OCI-LY3 (cell line): Measurements from ENCODE around the gene RASL12.
"Not testable (repeated sequence)": the region's sequence is repeated elsewhere in the genome, so short reads cannot be mapped to it uniquely, and the experiment has no call there.

Experiments used
- H2AFZ ChIP-seq: fragments of 200-600, 300-600 bp; shearing (Covaris generic); 2 replicates; pipeline ENCODE4 v1.6.0; 2014; ENCODE audit warnings: antibody characterized with exemption, low read depth, low read length
- H3K27ac ChIP-seq: fragments of 200-600, 300-600 bp; sonication (generic); 2 replicates; pipeline ENCODE4 v1.5.1; 2014; ENCODE audit warnings: mild to moderate bottlenecking, low read length, moderate library complexity, mixed read lengths
- H3K27me3 ChIP-seq: fragments of 200-600, 300-600 bp; sonication (generic); 2 replicates; pipeline ENCODE4 v1.6.1; 2014; ENCODE audit warnings: low read depth, low read length, mixed read lengths
- H3K36me3 ChIP-seq: fragments of 200-600, 300-600 bp; sonication (generic); replicated peaks from 2 replicates; pipeline ENCODE3; 2014; ENCODE audit warnings: low read depth, low read length, mixed read lengths
- H3K4me1 ChIP-seq: fragments of 300-600, 200-600 bp; sonication (generic); 2 replicates; pipeline ENCODE4 v1.6.1; 2014; ENCODE audit warnings: low read length, mixed read lengths
- H3K4me2 ChIP-seq: fragments of 200-600, 300-600 bp; sonication (generic); 2 replicates; pipeline ENCODE4 v1.6.1; 2014; ENCODE audit warnings: low read length, mixed read lengths
- H3K4me3 ChIP-seq: fragments of 300-600, 200-600 bp; sonication (generic); 2 replicates; pipeline ENCODE4 v1.5.1; 2014; ENCODE audit warnings: antibody characterized with exemption, mild to moderate bottlenecking, low read length, moderate library complexity
- H3K79me2 ChIP-seq: fragments of 300-600, 200-600 bp; shearing (Covaris generic); 2 replicates; pipeline ENCODE4 v1.6.1; 2014; ENCODE audit warnings: mild to moderate bottlenecking, low read length, mixed read lengths
- H3K9ac ChIP-seq: fragments of 300-600, 200-600 bp; shearing (Covaris generic); 2 replicates; pipeline ENCODE4 v1.6.0; 2014; ENCODE audit warnings: mild to moderate bottlenecking, low read length, moderate library complexity
- H3K9me3 ChIP-seq: fragments of 200-600, 300-600 bp; shearing (Covaris generic); 2 replicates; pipeline ENCODE4 v1.6.1; 2014; ENCODE audit warnings: low read length, mixed read lengths; ENCODE audit not compliant: insufficient read depth
- H4K20me1 ChIP-seq: fragments of 200-600, 300-600 bp; sonication (generic); 2 replicates; pipeline ENCODE4 v1.6.1; 2016; ENCODE audit warnings: low read length, mixed read lengths; ENCODE audit not compliant: insufficient read depth
- CTCF ChIP-seq: fragments of 200-600, 300-600 bp; sonication (generic); IDR thresholded peaks from 2 replicates; pipeline ENCODE4 v1.5.1; 2014; ENCODE audit warnings: antibody characterized with exemption, low read length, low read depth
- EZH2phosphoT487 ChIP-seq: fragments of 200-600 bp; shearing (Covaris generic); IDR thresholded peaks from 2 replicates; pipeline ENCODE4 v1.6.1; 2018; ENCODE audit warnings: antibody characterized with exemption, mixed run types, low read depth

The RASL12 gene

DNA sequence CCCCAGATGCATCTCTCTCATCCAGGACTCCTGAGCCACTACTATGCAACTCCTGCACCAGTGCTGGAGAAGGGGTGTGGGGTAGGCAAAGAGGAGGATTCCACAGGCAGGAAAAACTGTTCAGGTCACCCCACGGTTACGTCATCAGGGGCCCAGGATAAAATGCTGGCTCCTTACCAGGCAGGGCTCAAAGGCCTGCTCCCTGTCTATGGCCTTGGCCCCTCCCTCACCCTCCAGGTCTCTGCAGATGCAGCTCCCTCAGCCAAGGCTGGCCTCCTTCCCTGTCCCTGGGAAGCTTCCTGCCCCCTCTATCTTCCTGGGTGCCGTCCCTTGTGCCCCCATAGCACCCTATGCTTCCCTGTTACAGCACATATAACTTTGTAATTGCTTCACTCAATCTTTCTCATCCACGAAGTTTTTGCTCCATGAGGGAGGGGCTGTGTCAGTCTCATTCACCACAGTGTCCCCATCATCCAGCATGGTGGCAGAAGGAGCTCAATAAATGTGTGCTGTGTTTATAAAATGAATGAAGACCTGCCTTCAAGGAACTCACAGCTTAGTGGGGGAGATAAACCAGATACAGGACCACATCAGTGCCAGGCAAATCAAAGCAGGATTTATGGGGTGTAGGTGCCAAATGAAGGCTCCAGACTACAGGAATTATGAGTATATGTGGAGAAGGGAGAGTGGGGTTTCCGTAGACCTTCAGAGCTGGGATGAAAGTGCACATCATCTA lies 27.4 kb upstream of the RASL12 start:
- H3K4me3 ChIP-seq = no peak overlapping the region

GRCh38 chr15:65094294-65094995 lies 26.7 kb upstream of the RASL12 start:
- Histone ChIP-seq H3K4me3 (no peak overlapping the region), H3K27me3 (no peaks in the 10 kb centered on the region)
- TF ChIP-seq EZH2phosphoT487 = no peak
- TF ChIP-seq CTCF = no peak

More for the DNA sequence above, 27.4 kb upstream of the RASL12 start:
- peaks cover 13% of the 10 kb centered on the region for H3K36me3 ChIP-seq
- no peak overlapping the region for H2AFZ ChIP-seq
- no peak for TF ChIP-seq EZH2phosphoT487
- TF ChIP-seq CTCF = no peak
- no peaks in the 10 kb centered on the region for H3K9me3 ChIP-seq
- H3K79me2 ChIP-seq = no peaks in the 10 kb centered on the region
- H3K4me2 ChIP-seq = no peak overlapping the region
- no peaks in the 10 kb centered on the region for H4K20me1 ChIP-seq
- no peak overlapping the region for H3K27ac ChIP-seq
- H3K4me1 ChIP-seq = no peaks in the 10 kb centered on the region
- H3K9ac ChIP-seq = no peak overlapping the region
- H3K27me3 ChIP-seq = no peaks in the 10 kb centered on the region

DNA sequence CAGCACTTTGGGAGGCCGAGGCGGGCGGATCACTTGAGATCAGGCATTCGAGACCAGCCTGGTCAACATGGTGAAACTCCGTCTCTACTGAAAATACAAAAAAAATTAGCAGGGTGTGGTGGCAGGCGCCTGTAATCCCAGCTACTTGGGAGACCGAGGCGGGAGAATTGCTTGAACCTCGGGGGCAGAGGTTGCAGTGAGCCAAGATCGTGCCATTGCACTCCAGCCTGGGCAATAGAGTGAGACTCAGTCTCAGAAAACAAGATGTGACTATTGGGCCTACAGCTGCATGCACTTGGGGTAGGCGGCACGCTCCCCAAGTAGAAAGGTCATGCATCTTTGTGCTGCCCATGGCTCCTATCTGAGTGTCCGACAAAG lies 26.0 kb upstream of the RASL12 start:
- not testable (repeated sequence) for H4K20me1 ChIP-seq, H3K27me3 ChIP-seq, H3K36me3 ChIP-seq, H3K4me1 ChIP-seq, H3K4me2 ChIP-seq, H3K27ac ChIP-seq, H3K4me3 ChIP-seq, H3K79me2 ChIP-seq, H2AFZ ChIP-seq, H3K9ac ChIP-seq, H3K9me3 ChIP-seq

More at GRCh38 chr15:65094294-65094995, 26.7 kb upstream of the RASL12 start:
- Histone ChIP-seq H3K9ac (no peak overlapping the region), H4K20me1 (no peaks in the 10 kb centered on the region), H3K79me2 (no peaks in the 10 kb centered on the region), H3K4me1 (no peaks in the 10 kb centered on the region), H3K36me3 (peaks cover 13% of the 10 kb centered on the region), H2AFZ (no peak overlapping the region), H3K27ac (no peak overlapping the region), H3K9me3 (no peaks in the 10 kb centered on the region), H3K4me2 (no peak overlapping the region)

DNA sequence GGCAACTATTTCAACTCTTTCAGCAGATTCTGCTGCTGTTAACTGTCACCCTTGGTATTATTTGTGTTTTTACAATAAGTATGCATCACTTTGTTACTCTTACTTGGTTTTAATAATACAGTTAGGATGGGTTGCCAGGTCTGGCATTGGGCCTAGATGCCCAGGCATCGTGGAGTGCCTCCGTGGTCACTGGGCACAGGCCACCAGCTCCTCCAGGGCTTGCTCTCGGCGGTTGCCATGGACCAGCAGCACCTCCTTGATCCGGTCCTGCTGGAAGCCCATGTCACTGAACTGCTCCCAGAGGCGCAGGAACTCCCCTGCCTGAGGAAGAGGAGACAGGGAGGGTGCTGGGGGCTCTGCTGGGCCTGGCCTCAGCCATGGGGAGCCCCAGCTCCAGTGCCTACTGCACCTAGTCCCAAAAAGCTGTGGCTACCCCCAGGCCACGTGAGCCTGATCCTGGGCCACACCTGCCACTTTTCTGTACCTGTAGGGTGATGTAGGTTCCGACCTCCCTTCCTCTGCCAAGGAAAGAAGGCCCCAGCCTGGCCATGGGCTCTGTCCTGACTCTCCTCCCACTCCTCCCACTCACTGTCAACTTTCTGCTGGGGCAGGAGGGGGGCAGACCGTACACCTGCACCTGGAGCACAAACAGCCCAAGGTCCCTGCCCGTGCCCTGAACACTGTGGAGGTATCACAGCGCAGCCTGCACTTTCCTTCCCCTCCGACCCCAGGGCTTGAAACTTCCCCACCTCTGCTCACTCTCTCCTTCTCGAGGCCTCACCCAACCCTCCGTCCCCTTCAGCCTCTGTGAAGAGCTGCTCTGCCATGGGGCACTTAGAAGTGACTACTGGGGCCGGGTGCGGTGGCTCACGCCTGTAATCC lies 25.4 kb upstream of the RASL12 start:
- Histone ChIP-seq H2AFZ (no peak overlapping the region), H3K9ac (no peak overlapping the region), H3K27me3 (no peaks in the 10 kb centered on the region), H3K4me2 (no peak overlapping the region), H3K27ac (no peak overlapping the region), H4K20me1 (no peaks in the 10 kb centered on the region), H3K36me3 (peaks cover 1% of the 10 kb centered on the region), H3K9me3 (no peaks in the 10 kb centered on the region), H3K4me1 (no peaks in the 10 kb centered on the region), H3K79me2 (no peaks in the 10 kb centered on the region), H3K4me3 (no peak overlapping the region)
- no peak for TF ChIP-seq EZH2phosphoT487
- no peak for TF ChIP-seq CTCF
